Activated T-helper 1 cell treated with Interleukin-2 at 50 U/mL for 16 hours (primary cell): Measurements from ENCODE around the gene EGLN2.
"Not testable (repeated sequence)": the region's sequence is repeated elsewhere in the genome, so short reads cannot be mapped to it uniquely, and the experiment has no call there.

Source experiments
- DNase-seq: peaks from one replicate; pipeline ENCODE4 v3.0.0-alpha.2; 2020; ENCODE audit warnings: low read depth

Gene EGLN2

GRCh38 chr19:40798683-40799557 is at the start of gene EGLN2:
EGLN2 (plus strand) TSS chr19:40799191; CDS start chr19:40800573, 1,382 bp downstream.
- peak; percentile 100 for DNase-seq

- peak; percentile 98 for DNase-seq
These were observed 48.7 kb upstream of the EGLN2 start, which contains the start of gene ACTMAP for GRCh38 chr19:40750058-40750873. ACTMAP (minus strand) TSS chr19:40750477; CDS start chr19:40749803, 674 bp downstream.

GRCh38 chr19:40750874-40751537 is 48.0 kb upstream of the EGLN2 start, which contains the start of gene SNRPA:
SNRPA (plus strand) TSS chr19:40751203; CDS start chr19:40751409, 206 bp downstream.
- peak; percentile 88 for DNase-seq

- no peak for DNase-seq
These were observed 46.7 kb upstream of the EGLN2 start for GRCh38 chr19:40752257-40752781.

- no peak for DNase-seq
These were observed 44.3 kb upstream of the EGLN2 start for GRCh38 chr19:40754611-40755247.

GRCh38 chr19:40755248-40755624 is 43.8 kb upstream of the EGLN2 start:
- no peak for DNase-seq

- no peak for DNase-seq
These were observed 43.2 kb upstream of the EGLN2 start for GRCh38 chr19:40755791-40756190.

GRCh38 chr19:40756502-40757110 is 42.4 kb upstream of the EGLN2 start:
- no peak for DNase-seq

- no peak for DNase-seq
These were observed 40.5 kb upstream of the EGLN2 start for GRCh38 chr19:40758491-40758890.

GRCh38 chr19:40759352-40759751 is 39.6 kb upstream of the EGLN2 start:
- DNase-seq, result no peak

- no peak for DNase-seq
These were observed 36.1 kb upstream of the EGLN2 start for GRCh38 chr19:40762754-40763470.

GRCh38 chr19:40763526-40763925 is 35.5 kb upstream of the EGLN2 start:
- DNase-seq, result no peak

- no peak for DNase-seq
These were observed 35.0 kb upstream of the EGLN2 start for GRCh38 chr19:40763963-40764362.

- not testable (repeated sequence) for DNase-seq
These were observed 32.6 kb upstream of the EGLN2 start for GRCh38 chr19:40766385-40766784.

GRCh38 chr19:40768869-40769268 is 30.1 kb upstream of the EGLN2 start:
- no peak for DNase-seq

GRCh38 chr19:40771101-40771862 is 27.7 kb upstream of the EGLN2 start:
- not testable (repeated sequence) for DNase-seq

GRCh38 chr19:40774916-40775631 is 23.9 kb upstream of the EGLN2 start, which contains the start of gene MIA:
MIA (plus strand) TSS chr19:40775521; CDS start chr19:40775543, 22 bp downstream.
- no peak for DNase-seq

GRCh38 chr19:40775632-40776022 is 23.4 kb upstream of the EGLN2 start:
- no peak for DNase-seq

GRCh38 chr19:40776364-40776763 is 22.6 kb upstream of the EGLN2 start:
- no peak for DNase-seq
